GM21737 (cell line): ENCODE measurements around the gene DCANP1.

Experiments
- ATAC-seq: cut with Tn5 transposase; IDR thresholded peaks from one replicate; pipeline ENCODE4 v1.9.1; 2021; ENCODE audit warnings: mild to moderate bottlenecking, moderate library complexity; ENCODE audit not compliant: unreplicated experiment

Gene DCANP1

GRCh38 chr5:135442431-135443160 lies 4.6 kb downstream of the DCANP1 start:
- ATAC-seq: no peak

- ATAC-seq: no peak
Observed at GRCh38 chr5:135441919-135442318, 5.2 kb downstream of the DCANP1 start.

GRCh38 chr5:135441350-135441831 lies 5.8 kb downstream of the DCANP1 start:
- no peak for ATAC-seq

GRCh38 chr5:135440916-135441315 lies 6.2 kb downstream of the DCANP1 start:
- no peak for ATAC-seq

- no peak for ATAC-seq
Observed at GRCh38 chr5:135439231-135440205, 7.6 kb downstream of the DCANP1 start.

GRCh38 chr5:135438636-135439221 lies 8.4 kb downstream of the DCANP1 start:
- no peak for ATAC-seq

- ATAC-seq: no peak
Observed at GRCh38 chr5:135437796-135438560, 9.2 kb downstream of the DCANP1 start.

- no peak for ATAC-seq
Observed at GRCh38 chr5:135437422-135437795, 9.7 kb downstream of the DCANP1 start.

- ATAC-seq: no peak
Observed at GRCh38 chr5:135436951-135437418, 10.2 kb downstream of the DCANP1 start.

- ATAC-seq: no peak
Observed at GRCh38 chr5:135435467-135436330, 11.4 kb downstream of the DCANP1 start.

GRCh38 chr5:135434591-135435466 lies 12.3 kb downstream of the DCANP1 start:
- ATAC-seq: no peak

GRCh38 chr5:135433681-135434426 lies 13.3 kb downstream of the DCANP1 start:
- no peak for ATAC-seq

- ATAC-seq: no peak
Observed at GRCh38 chr5:135432113-135432512, 15.0 kb downstream of the DCANP1 start.

GRCh38 chr5:135430135-135430437 lies 17.1 kb downstream of the DCANP1 start:
- ATAC-seq: no peak

GRCh38 chr5:135429301-135430134 lies 17.6 kb downstream of the DCANP1 start:
- no peak for ATAC-seq

- ATAC-seq: no peak
Observed at GRCh38 chr5:135428586-135428985, 18.6 kb downstream of the DCANP1 start.
